Measurements from ENCODE around the gene PPP6R2. TPM values are rescaled to one million over a fixed set of nuclear protein-coding genes. Genes with fewer than 3 reads are reported as not detected.

The PPP6R2 gene
- total and polyA plus RNA-seq, 11 donors = 29.6 to 68.1 (median 41.5) TPM

DNA sequence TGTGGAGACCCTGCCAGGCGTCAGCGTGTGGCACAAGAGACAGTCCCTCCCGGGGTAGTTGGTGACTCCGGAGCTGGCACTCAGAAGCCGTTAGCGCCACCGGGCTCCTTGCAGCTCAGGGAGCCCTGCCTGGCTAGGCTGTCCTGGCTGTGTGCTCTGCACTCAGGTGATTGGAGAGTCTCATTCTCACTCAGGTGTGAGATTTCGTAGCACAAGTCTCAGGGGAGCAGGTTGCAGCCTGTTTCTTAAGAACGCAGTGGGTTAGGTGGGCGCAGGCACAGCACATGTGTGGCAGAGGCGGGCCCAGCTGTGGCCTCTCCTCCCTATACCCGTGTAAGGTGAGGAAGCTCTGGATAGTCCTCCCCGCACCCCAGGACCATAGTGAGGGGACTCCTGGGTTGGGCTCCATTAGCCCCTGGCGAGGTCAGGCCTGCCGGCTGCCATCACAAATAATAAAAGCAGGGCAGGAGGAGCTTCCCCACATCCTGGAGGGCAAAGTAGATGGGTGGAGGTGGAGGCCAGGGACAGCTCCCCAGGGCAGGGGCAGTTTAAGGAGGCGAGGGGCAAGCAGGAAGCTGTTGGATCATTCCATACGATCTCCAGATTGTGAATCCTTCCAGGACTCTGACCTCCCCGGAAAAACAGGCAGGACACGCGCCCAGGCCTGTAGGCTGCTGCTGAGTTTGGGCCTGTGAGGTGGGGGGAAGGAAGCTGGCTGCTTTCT, 92.3 kb downstream of the PPP6R2 start:
- Histone ChIP-seq H3K4me3 (no peak overlapping the region), H3K27me3 (no peaks in the 10 kb centered on the region), H3K9me3 (no peaks in the 10 kb centered on the region), H3K36me3 (peaks cover 0 to 83% (median 80%) of the 10 kb centered on the region in 9 donors), H3K4me1 (no peaks in the 10 kb centered on the region), H3K27ac (no peak overlapping the region)
- DNase-seq = peak in 1 of 5 donors; percentile 54
- intact Hi-C loops (cut with DNase I) = loop anchor here in 1 of 10 donors (10.0 kb wide), 1 partner anchor 59 kb away; no protein-coding TSS in a partner anchor
- TF ChIP-seq CTCF (IDR thresholded peaks at IDR 0.05) (no peak), POLR2A (IDR thresholded peaks at IDR 0.05) (no peak)
- no peak for ATAC-seq
- WGBS, 4 donors = 88 to 92% (median 90%) methylated on average over 14 to 20 of the region's 20 CpGs

DNA sequence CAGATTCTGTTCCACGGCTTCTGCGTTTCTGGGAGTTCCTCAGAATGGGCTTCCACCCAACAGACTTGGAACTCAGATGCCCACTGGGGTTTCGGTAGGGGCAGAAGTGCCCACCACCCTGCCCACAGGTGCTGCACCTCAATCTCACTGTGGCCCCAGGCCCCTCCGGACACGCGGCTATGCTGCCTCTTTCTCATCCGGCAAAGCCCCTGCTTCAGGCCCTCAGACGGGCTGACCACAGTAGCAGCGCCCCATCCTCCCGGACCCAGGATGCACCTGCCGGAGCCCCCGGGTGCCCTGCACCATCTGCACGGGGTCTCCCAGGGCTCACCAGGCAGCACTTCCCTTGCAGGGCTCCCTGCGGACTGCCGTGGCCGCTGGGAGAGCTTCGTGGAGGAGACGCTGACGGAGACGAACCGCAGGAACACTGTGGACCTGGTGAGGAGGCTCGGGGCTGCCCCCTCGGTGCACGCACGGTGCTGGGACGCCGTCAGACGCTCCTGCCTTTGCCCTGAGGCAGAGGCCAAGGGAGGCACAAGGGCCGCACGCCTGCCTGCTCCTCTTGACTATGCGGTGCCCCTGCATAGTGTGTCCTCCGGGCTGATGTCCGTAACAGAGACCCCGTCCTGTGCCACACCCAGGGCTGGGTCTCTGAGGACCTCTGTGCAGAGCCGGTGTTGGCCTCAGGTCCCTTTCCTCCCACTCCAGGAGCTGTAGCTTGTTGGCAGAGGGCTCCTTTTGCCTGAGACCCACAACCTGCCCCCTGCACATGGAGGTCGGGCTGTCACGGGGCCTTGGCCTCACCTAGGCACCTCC, 93.1 kb downstream of the PPP6R2 start:
- ATAC-seq (peak in 1 of 4 donors; percentile 2), DNase-seq (peak in 1 of 5 donors; percentile 49)
- 89 to 90% (median 90%) methylated on average over 21 to 37 of the region's 37 CpGs for WGBS, 4 donors
- intact Hi-C loops (cut with DNase I) = loop anchor here in 1 of 10 donors (10.0 kb wide), 1 partner anchor 59 kb away; no protein-coding TSS in a partner anchor
- TF ChIP-seq CTCF (IDR thresholded peaks at IDR 0.05) (no peak), POLR2A (IDR thresholded peaks at IDR 0.05) (no peak)
- Histone ChIP-seq H3K4me3 (no peak overlapping the region), H3K4me1 (no peaks in the 10 kb centered on the region), H3K9me3 (no peaks in the 10 kb centered on the region), H3K36me3 (peaks cover 0 to 83% (median 80%) of the 10 kb centered on the region in 9 donors), H3K27me3 (no peaks in the 10 kb centered on the region), H3K27ac (no peak overlapping the region)

GRCh38 chr22:50436841-50437341, 93.8 kb downstream of the PPP6R2 start:
- H3K4me3 ChIP-seq = no peak overlapping the region
- ATAC-seq (peak in 1 of 4 donors; percentile 7), DNase-seq (peak in 1 of 5 donors; percentile 44)
- intact Hi-C loops (cut with DNase I) = loop anchor here in 1 of 10 donors (10.0 kb wide), 1 partner anchor 58 kb away; no protein-coding TSS in a partner anchor
- H3K27ac ChIP-seq = no peak overlapping the region
- 91 to 94% (median 93%) methylated on average over 20 to 25 of the region's 25 CpGs for WGBS, 4 donors
- H3K9me3 ChIP-seq = no peaks in the 10 kb centered on the region
- H3K4me1 ChIP-seq = no peaks in the 10 kb centered on the region
- peaks cover 0 to 83% (median 76%) of the 10 kb centered on the region in 9 donors for H3K36me3 ChIP-seq
- no peaks in the 10 kb centered on the region for H3K27me3 ChIP-seq
- TF ChIP-seq CTCF (IDR thresholded peaks at IDR 0.05) (no peak), POLR2A (IDR thresholded peaks at IDR 0.05) (no peak)
